GM19025 (cell line): Measurements from ENCODE around the gene HTT-AS.

Experiments
- ATAC-seq: cut with Tn5 transposase; IDR thresholded peaks from one replicate; pipeline ENCODE4 v1.9.1; 2021; ENCODE audit warnings: mild to moderate bottlenecking, low read depth, moderate library complexity; ENCODE audit not compliant: unreplicated experiment

Gene HTT-AS

GRCh38 chr4:3091464-3091863, 17.1 kb upstream of the HTT-AS start:
- no peak for ATAC-seq

- ATAC-seq = no peak
Observed at GRCh38 chr4:3087115-3087797, 12.9 kb upstream of the HTT-AS start.

- ATAC-seq = no peak
Observed at GRCh38 chr4:3085948-3086670, 11.8 kb upstream of the HTT-AS start.

GRCh38 chr4:3083732-3084131, 9.4 kb upstream of the HTT-AS start:
- ATAC-seq = no peak

GRCh38 chr4:3082925-3083515, 8.7 kb upstream of the HTT-AS start:
- ATAC-seq = no peak

GRCh38 chr4:3079694-3080123, 5.4 kb upstream of the HTT-AS start:
- no peak for ATAC-seq

- ATAC-seq = no peak
Observed at GRCh38 chr4:3077796-3078195, 3.5 kb upstream of the HTT-AS start.

- no peak for ATAC-seq
Observed at GRCh38 chr4:3075652-3075981, 1.3 kb upstream of the HTT-AS start.

- ATAC-seq = no peak
Observed at GRCh38 chr4:3074846-3075651, 711 bp upstream of the HTT-AS start.

- peak; percentile 27 for ATAC-seq
Observed at GRCh38 chr4:3073158-3074077, 920 bp downstream of the HTT-AS start.

- no peak for ATAC-seq
Observed at GRCh38 chr4:3071811-3072210, 2.5 kb downstream of the HTT-AS start.

- ATAC-seq = no peak
Observed at GRCh38 chr4:3070709-3071500, 3.4 kb downstream of the HTT-AS start.

- ATAC-seq = no peak
Observed at GRCh38 chr4:3069661-3070199, 4.6 kb downstream of the HTT-AS start.

- ATAC-seq = no peak
Observed at GRCh38 chr4:3067473-3068001, 6.8 kb downstream of the HTT-AS start.

- no peak for ATAC-seq
Observed at GRCh38 chr4:3066836-3067400, 7.4 kb downstream of the HTT-AS start.

- no peak for ATAC-seq
Observed at GRCh38 chr4:3065551-3065950, 8.8 kb downstream of the HTT-AS start.

- ATAC-seq = no peak
Observed at GRCh38 chr4:3062471-3062870, 11.9 kb downstream of the HTT-AS start.

GRCh38 chr4:3060946-3061345, 13.4 kb downstream of the HTT-AS start:
- ATAC-seq = no peak
